Heart left ventricle (tissue), 13 donors: ENCODE results near the gene IQCN.

Source experiments
- CTCF ChIP-seq, 12 donors: fragments of 200-600 bp; sonication (generic) in 4 of 12; IDR thresholded peaks; one replicate each; pipeline versions ENCODE4 v1.5.0 to v1.8.0; 2018 to 2022; ENCODE audit warnings: antibody characterized with exemption in 12 of 12, mild to moderate bottlenecking in 5 of 12
- POLR2A ChIP-seq, 2 donors: fragments of 450-650 bp; IDR thresholded peaks; one replicate each; pipeline ENCODE4 v1.6.1; 2017; ENCODE audit warnings: antibody characterized with exemption in 2 of 2, mild to moderate bottlenecking in 2 of 2, moderate library complexity in 2 of 2
- donor health status: ischemic (EF 13 %, LVEDD 7.1; RV severe dilation, severe dysfunction).
- donor health status: DM: no; HTN: yes; CAD: no.
- donor health status: DM: no; HTN: no; CAD: no.
- donor health status: ischemic (EF 25% LVEDD 6.9; RV normal size, moderate dysfunction).
- donor health status: ischemic (EF 25% LVEDD 5.7; RV mildly dilated, moderate dysfunction).
- donor health status: ischemic (EF 35%, LVEDD 5.7; RV mildly dilated, moderate dysfunction).
- donor health status: nonischemic (EF 11% LVEDD 7.7; RV severe dilation, severe dysfunction).
- donor health status: DM: yes; HTN: yes; CAD: no.
- donor health status: PGD.
- donor health status: ischemic (EF 29% LVEDD 5.4; RV normal size, mild dysfunction).
- donor health status: nonischemic (EF 23%, LVEDD 6.1; RV moderate dilation, normal function).

DNA sequence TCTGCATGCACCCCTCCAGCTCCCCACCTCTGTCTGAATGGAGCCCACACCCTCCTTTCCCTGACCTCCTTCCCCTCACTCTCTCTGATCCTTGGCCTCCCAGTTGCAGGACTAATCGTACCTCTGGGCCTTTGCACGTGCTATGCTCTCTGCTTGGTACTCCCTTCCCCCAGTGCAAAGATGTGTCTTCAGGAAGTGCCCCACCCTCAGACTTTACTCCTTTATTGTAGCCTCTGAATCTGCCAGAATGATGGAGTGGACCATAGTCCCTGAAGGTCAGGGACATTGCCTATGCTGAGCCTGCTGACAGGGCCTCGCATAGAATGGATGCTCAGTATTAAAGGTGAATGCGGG lies 8.5 kb upstream of the IQCN start:
- TF ChIP-seq POLR2A (IDR thresholded peaks at IDR 0.05) (no peak), CTCF (IDR thresholded peaks at IDR 0.05) (no peak)
